Gastroesophageal sphincter (tissue), 3 donors: ENCODE data around the gene MACF1.

Experiments used
- CTCF ChIP-seq, 4 experiments: fragments of 200-600 bp in 2 of 4; fragments of 450-650 bp in 2 of 4; sonication (generic) in 1 of 4; IDR thresholded peaks; one replicate each; pipeline ENCODE4 v1.5.1; 2017 to 2019; ENCODE audit warnings: antibody characterized with exemption in 4 of 4, mild to moderate bottlenecking in 2 of 4, moderate library complexity in 2 of 4
- EP300 ChIP-seq: sonication (generic); formaldehyde crosslinking; IDR thresholded peaks from one replicate; pipeline ENCODE4 v1.6.1; 2017; ENCODE audit warnings: antibody characterized with exemption, mild to moderate bottlenecking
- POLR2A ChIP-seq, 2 donors: fragments of 450-650 bp; IDR thresholded peaks; one replicate each; pipeline ENCODE4 v1.6.1; 2017; ENCODE audit warnings: antibody characterized with exemption in 2 of 2, mild to moderate bottlenecking in 2 of 2, moderate library complexity in 1 of 2
- POLR2AphosphoS5 ChIP-seq: sonication (generic); formaldehyde crosslinking; IDR thresholded peaks from one replicate; pipeline ENCODE4 v1.6.1; 2017; ENCODE audit warnings: antibody characterized with exemption

DNA sequence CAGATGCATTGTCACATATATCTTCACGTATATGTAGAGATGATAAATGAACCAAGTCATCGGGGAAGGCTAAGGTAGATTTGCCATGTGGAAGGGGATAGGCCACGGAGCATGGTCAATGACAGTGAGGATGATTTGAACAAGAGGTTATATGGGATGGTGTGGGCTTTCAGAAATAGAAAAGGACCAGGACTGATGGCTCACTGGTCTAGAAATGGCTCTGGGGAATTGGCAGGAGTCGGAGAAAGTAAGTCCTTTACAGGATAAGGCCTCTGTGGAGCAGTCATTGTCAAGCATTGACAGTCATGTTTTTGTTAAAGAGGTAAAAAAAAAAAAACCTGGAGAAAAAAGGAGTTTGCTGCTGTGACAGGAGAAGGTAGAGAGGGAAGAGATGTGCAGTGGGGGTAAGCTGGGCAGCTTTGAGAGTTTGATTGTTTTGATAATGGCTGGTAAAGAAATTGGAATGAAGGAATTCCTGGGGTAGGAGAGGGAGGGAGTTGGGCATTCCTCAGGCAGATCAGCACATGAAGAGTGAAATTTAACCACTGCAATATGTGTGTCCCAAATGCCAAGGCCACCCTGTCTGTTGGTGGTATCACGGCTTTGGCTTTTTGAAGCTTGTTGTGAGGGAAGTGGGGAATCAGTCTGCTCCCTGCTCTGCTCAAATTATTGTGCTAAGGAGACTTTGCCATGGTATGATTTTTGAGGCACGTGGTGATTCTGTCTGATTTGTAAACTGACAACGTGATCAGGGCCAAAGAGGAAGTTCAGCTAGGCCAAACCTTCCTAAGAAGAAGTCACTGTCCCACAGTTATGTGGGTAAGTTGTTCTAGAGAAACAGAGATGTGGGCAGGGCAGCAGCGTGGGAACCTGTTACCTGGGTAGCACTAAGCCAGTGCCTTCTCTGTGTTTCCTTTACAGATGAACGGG, 26.0 kb downstream of the MACF1 start:
- TF ChIP-seq CTCF (IDR thresholded peaks at IDR 0.05) (no peak), POLR2AphosphoS5 (no peak), EP300 (no peak), POLR2A (IDR thresholded peaks at IDR 0.05) (no peak)
